GM12891 (cell line): ENCODE data around the gene EHMT1.

Experiments used
- DNase-seq: peaks from one replicate; pipeline ENCODE4 v3.0.0; 2011; ENCODE audit warnings: low spot score; ENCODE audit not compliant: insufficient read length
- FAIRE-seq: peaks from 2 replicates; lab custom pipeline; 2011; peaks lifted over from hg19 to GRCh38; lab: Jason Lieb, UNC
- PAX5 ChIP-seq: IDR thresholded peaks from 2 replicates; pipeline ENCODE4 v1.6.1; 2011; ENCODE audit warnings: low read length, moderate library complexity, mild to moderate bottlenecking; ENCODE audit not compliant: insufficient read depth, severe bottlenecking
- POLR2A ChIP-seq: IDR thresholded peaks from 2 replicates; pipeline ENCODE4 v1.6.1; 2011; ENCODE audit warnings: low read depth, low read length, control low read depth
- POLR2AphosphoS5 ChIP-seq: IDR thresholded peaks from 2 replicates; pipeline ENCODE4 v1.6.1; 2011; ENCODE audit warnings: low read depth, low read length, control low read depth
- POU2F2 ChIP-seq: IDR thresholded peaks from 2 replicates; pipeline ENCODE4 v1.6.1; 2011; ENCODE audit warnings: low read depth, mild to moderate bottlenecking, control low read depth, low read length, moderate library complexity
- SPI1 ChIP-seq: IDR thresholded peaks from 2 replicates; pipeline ENCODE4 v1.6.1; 2011; ENCODE audit warnings: low read depth, low read length, control low read depth
- TAF1 ChIP-seq: IDR thresholded peaks from 2 replicates; pipeline ENCODE4 v1.6.1; 2011; ENCODE audit warnings: low read depth, low read length, control low read depth

Gene EHMT1

DNA sequence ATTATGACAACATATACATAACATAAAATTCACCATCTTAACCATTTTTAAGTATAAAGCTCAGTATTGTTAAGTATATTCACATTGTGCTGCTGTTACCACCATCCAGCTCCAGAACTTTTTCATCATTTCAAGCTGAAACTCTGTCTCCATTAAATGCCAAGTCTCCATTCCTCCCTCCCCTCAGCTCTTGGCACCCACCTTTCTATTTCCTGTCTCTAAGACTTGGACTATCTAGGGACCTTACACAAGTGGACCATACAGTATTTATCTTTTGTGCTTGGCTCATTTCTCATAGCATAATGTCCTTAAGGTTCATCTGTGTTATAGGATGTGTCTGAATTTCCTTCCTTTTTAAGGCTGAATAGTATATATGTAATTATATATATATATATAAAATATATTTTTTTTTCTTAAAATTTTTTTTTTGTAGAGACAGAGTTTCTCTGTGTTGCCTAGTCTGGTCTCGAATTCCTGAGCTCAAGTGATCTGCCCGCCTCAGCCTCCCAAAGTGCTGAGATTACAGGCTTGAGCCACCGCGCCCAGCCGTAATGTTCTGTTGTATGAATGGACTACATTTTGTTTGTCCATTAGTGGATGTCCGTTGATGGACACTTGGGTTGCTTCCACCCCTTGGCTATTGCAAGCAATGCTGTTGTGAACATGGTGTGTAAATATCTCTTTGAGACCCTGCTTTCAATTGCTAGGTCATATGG lies 72.3 kb downstream of the EHMT1 start:
- DNase-seq, result no peak
- peak; percentile 16 for FAIRE-seq
- TF ChIP-seq POU2F2 (no peak), POLR2A (no peak), TAF1 (no peak), SPI1 (no peak)

DNA sequence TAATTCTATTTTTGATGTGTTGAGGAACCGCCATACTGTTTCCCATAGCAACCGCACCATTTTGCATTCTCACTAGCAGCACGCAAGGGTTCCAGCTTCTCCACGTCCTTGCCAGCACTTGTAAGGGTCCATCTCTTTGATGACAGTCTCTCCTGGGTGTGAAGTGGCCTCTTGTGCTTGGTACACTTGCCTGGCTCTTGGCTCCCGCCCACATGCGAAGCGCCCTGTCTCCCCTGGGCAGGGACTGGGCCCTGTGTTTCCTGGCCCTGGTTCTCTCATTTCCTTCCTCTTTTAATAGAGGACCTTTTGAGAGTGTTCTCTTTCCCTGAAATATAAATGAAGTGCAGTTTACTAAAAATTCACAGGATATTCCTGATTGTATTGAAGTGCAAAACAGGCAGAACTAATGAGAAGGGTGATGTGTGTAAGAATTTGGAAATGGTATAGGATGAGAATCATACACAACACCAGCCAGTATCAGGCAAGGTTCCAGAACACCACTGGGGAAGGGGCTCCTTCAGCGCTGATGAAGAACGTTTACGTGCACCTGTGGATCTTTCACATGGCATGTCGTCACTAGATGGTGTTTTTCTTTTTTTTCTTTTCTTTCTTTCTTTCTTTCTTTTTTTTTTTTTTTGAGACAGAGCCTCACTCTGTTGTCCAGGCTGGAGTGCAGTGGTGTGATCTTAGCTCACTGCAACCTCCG lies 73.0 kb downstream of the EHMT1 start:
- no peak for DNase-seq
- FAIRE-seq, result peak; percentile 70
- TF ChIP-seq SPI1, result no peak
- no peak for TF ChIP-seq POU2F2
- no peak for TF ChIP-seq PAX5
- no peak for TF ChIP-seq POLR2AphosphoS5

DNA sequence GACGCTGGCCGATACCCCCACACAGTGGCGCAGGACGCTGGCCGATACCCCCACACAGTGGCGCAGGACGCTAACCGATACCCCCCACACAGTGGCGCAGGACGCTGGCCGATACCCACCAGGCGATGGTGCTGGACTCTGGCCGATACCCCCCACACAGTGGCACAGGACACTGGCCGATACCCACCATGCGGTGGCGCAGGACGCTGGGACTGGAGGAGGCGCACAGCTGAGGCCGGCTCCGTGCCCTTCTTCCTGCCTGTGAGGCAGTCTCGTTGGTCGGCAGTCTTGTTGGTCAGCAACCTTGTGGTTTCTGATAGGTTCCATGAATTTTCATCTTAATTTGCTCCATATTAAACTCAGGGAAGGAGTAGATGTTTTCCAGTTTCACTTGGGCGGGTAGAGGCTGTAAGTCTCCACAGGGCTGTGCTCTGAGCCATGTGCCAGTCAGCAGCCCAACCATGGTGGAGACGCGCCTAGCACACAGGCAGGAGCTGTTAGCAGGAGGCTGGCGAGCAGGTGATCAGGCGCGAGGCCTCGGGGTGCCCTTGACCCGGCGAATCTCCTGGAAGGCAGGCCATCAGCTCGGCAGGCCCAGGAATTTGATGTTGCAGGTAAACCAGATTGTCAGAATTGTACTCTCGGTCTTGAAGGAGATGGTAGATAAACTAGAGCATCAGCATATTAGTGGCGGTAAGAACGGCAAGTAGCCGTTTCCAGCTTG lies 75.6 kb downstream of the EHMT1 start:
- FAIRE-seq (no peak), DNase-seq (no peak)
- TF ChIP-seq SPI1 (no peak), PAX5 (no peak)

DNA sequence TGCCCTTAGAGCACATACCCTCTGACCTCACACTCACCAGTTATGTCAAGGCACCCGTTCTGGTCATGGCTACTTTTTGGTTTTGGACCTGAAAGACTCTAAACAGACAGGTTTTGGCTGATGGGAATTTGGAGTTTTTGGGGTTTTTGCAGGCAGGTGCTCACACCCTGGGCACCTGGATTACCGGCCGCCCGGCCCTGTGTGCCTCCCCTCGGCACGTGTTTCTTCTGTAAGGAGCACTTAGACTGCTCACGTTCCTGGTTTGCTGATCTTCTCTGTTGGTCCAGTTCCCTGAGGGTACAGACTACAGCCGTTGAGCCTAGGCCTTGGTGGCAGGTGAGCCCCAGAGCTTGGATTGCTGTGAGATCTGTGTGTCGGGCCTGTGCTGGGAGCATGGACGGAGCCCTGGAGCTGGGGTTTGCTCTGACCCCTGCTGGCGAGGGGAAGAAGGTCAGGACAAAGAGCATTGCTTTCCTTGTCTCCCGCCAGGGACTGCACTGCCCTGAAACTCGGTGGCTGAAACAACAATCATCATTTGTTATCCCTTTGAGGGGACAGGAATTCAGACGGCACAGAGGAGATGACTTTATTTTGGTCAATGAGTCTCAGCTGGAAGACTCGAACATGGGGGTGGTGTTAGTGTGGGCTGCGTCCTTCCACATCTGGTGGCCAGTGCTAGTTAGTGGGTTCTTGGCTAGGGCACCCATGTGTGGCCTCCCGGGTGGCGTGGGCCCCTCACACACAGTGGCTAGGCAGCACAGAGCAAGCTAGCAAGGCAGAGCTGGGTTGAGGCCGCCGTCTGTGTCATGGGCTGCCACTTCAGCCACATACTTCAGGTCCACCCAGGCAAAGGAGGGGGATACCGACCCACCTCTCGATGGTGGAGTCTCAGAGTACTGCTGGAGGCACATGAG lies 76.4 kb downstream of the EHMT1 start:
- peak; percentile 61 for FAIRE-seq

DNA sequence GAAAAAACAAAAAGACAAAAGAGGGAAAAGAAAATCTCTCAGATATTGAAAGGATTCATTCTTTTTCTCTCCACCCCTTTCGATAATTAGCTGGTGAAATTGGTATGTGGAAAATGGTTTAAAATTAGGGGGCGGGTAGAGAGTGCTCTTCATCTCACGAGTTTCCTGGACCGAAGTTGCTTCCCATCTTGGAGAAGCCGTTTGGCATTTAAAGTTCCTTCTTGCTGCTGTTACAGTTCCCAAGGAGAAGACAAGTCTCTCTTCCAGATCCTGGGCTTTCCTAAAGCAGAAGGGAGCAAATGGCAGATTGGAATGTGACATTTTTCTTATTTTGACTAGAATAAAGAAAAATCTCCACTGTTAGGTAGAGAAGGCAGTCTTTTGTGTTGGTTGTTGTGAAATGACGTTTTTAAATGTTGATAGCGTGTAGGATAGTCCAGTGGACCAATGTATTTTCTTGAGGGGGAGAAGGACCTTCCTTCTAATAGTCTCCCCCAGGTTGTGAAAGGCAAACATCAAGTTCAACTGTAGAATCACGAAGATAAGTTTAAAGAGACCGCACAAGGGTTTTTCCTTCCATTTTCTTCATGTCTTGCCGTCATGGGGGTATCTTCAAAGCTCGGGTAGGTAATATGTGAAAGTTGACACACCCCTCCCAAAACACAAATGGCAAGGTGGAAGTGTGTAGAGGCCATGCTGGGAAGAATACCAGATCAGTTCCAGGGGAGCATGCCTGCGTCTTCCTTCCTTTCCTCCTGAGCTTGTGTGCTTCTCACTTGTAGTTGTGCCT lies 77.5 kb downstream of the EHMT1 start:
- DNase-seq (no peak), FAIRE-seq (no peak)
- TF ChIP-seq PAX5 (no peak), POU2F2 (no peak), TAF1 (no peak), POLR2A (no peak), POLR2AphosphoS5 (no peak), SPI1 (no peak)

More for the DNA sequence above, 76.4 kb downstream of the EHMT1 start:
- DNase-seq, result peak; percentile 67
- TF ChIP-seq SPI1 (no peak), TAF1 (no peak), POU2F2 (no peak), POLR2A (no peak), POLR2AphosphoS5 (no peak), PAX5 (no peak)

DNA sequence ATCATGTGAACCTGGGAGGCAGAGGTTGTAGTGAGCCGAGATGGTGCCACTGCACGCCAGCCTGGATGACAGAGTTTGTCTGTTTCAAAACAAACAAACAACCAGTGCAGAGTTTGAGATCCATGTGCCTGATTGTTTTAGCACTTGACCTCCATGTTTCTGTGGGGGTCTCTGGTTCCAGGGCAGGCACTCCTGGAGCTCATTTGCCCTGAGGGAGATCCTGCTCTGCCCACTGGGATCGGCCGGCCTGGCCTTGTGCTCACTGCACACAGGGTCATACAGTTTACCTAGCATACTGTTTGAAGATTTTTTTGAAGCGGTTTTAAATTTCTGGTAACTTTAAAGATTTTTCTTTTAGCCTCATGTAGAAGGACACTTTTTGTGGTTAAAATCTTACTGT lies 78.4 kb downstream of the EHMT1 start:
- DNase-seq, result no peak
- FAIRE-seq, result no peak
- TF ChIP-seq SPI1 (no peak), PAX5 (no peak), POLR2AphosphoS5 (no peak), POU2F2 (no peak), TAF1 (no peak), POLR2A (no peak)

DNA sequence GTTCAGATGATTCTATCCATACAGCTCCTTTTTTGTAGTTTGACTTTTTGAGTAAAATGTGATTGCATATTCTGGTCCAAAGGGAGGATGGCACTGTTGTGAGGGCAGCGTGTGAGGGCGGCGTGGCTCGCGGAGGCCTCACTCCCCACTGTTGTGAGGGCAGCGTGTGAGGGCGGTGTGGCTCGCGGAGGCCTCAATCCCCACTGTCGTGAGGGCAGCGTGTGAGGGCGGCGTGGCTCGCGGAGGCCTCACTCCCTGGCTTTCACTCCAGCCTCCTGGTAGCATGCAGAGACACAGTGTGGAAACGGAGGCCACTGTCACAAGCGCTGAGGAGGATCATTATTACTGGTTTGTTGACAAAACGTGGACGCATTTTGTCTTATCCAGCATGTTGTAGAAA lies 79.0 kb downstream of the EHMT1 start:
- DNase-seq, result no peak
- TF ChIP-seq TAF1 (no peak), PAX5 (no peak), SPI1 (no peak), POU2F2 (no peak), POLR2AphosphoS5 (no peak), POLR2A (no peak)
- FAIRE-seq, result no peak

DNA sequence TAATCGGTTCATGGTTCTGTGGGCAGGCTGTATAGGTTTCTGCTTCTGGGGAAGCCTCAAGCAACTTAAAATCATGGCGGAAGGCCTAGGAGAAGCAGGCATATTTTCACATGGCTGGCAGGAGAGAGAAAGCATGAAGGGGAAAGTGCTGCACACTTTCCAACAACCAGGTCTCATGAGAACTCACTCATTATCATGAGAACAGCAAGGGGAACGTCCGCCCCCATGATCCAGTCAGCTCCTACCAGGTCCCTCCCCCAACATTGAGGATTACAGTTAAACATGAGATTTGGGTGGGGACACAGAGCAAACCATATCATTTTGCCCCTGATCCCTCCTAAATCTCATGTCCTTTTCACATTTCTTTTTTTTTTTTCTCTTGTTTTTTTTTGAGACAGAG lies 82.1 kb downstream of the EHMT1 start:
- TF ChIP-seq TAF1 (no peak), SPI1 (no peak), POLR2A (no peak), POU2F2 (no peak), POLR2AphosphoS5 (no peak), PAX5 (no peak)
- FAIRE-seq (no peak), DNase-seq (no peak)

DNA sequence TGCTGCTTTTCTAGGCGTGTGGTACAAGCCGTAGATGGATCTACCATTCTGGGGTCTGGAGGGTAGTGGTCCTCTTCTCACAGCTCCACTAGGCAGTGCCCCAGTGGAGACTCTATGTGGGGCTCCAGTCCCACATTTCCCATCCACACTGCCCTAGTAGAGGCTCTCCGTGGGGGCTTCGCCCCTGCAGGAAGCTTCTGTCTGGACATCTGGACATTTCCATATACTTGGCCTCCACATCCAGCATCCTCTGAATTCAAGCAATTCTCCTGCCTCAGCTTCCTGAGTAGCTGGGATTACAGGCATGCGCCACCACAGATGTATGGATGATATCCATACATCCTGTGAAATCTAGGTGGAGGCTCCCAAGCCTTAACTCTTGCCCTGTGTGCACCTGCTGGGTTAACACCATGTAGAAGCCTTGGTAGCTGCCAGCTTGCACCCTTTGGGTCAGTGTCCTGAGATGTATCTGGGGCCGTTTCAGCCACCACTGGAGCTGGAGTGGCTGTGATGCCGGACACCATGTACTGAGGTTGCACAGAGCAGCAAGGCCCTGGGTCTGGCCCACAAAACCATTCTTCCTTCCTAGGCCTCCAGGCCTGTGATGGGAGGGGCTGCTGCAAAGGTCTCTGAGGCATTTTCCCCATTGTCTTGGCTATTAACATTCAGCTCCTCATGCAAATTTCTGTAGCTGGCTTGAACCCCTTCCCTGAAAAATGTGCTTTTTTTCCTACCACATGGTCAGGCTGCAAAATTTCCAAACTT lies 84.0 kb downstream of the EHMT1 start:
- DNase-seq, result no peak
- TF ChIP-seq POLR2AphosphoS5 (no peak), TAF1 (no peak), POLR2A (no peak), PAX5 (no peak), POU2F2 (no peak), SPI1 (no peak)
- no peak for FAIRE-seq
